ENCODE results near the gene SMAD2.

DNA sequence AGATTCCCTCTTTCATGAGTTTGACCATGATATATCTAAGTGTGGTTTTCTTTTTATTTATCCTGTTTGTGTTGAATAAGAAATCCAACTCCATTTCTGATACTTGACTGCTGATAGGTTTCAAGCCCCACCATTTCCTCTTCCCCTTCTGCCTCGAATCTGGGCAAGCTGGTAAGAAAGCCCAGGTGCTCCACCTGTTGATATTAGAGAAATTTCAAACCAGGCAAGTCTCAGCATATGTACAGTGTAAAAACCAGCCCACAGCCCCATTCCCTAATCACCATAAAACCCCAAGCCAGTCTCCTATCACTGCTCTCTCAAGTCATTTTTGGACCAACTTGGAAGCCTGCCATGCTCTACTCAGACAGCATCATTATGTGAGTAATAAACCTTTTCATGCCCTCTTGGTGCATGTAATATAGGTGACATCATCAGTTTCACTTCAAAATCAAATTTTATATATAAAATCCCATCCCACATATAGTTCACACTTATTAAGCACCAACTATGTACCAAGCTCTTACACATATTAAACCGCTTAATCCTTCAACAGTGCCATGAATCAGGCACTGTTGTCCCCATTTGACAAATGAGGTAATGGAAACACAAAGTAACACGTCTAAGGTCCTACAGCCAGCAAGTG lies 46.6 kb downstream of the SMAD2 start:
- TF ChIP-seq, protein P1, sequence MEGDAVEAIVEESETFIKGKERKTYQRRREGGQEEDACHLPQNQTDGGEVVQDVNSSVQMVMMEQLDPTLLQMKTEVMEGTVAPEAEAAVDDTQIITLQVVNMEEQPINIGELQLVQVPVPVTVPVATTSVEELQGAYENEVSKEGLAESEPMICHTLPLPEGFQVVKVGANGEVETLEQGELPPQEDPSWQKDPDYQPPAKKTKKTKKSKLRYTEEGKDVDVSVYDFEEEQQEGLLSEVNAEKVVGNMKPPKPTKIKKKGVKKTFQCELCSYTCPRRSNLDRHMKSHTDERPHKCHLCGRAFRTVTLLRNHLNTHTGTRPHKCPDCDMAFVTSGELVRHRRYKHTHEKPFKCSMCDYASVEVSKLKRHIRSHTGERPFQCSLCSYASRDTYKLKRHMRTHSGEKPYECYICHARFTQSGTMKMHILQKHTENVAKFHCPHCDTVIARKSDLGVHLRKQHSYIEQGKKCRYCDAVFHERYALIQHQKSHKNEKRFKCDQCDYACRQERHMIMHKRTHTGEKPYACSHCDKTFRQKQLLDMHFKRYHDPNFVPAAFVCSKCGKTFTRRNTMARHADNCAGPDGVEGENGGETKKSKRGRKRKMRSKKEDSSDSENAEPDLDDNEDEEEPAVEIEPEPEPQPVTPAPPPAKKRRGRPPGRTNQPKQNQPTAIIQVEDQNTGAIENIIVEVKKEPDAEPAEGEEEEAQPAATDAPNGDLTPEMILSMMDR (IDR thresholded peaks at IDR 0.05) = no peak
- TF ChIP-seq EP300 (IDR thresholded peaks at IDR 0.05) (no peak), POLR2AphosphoS5 (IDR thresholded peaks at IDR 0.05) (no peak)

Data from sigmoid colon (tissue), 4 donors.